Umbilical cord (tissue), 2 donors: Measurements from ENCODE around the gene TMEM40. TPM values are rescaled to one million over a fixed set of nuclear protein-coding genes. Genes with fewer than 3 reads are reported as not detected.
A peak's percentile ranks its signal among the peaks of the same experiment; 100 is the strongest.
"Not testable (repeated sequence)": the region's sequence is repeated elsewhere in the genome, so short reads cannot be mapped to it uniquely, and the experiment has no call there.

Experiments used
- DNase-seq: peaks from one replicate; pipeline ENCODE4 v3.0.0-alpha.2; 2015; ENCODE audit warnings: low spot score
- total RNA-seq: library from RNA; depleted of rRNA; stranded (reverse); fragments of >200 nt; gene quantifications from one replicate; pipeline ENCODE4 v1.2.3, GENCODE V29; 2014; ENCODE audit warnings: low replicate concordance; ENCODE audit not compliant: insufficient read depth

Gene TMEM40
- total RNA-seq, 1 donor from 2014 or later = 4.8 TPM

DNA sequence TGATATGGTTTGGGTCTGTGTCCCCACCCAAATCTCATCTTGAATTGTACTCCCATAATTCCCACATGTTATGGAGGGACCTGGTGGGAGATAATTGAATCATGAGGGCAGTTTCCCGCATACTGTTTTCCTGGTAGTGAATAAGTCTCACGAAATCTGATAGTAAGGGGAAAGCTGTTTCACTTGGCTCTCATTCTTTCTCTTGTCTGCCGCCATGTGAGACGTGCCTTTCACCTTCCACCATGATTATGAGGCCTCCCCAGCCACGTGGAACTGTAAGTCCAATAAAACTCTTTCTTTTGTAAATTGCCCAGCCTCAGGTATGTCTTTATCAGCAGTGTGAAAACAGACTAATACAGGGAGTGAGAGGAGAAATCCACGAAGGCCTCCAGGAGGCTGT, 16.9 kb upstream of the TMEM40 start:
- DNase-seq = not testable (repeated sequence)

DNA sequence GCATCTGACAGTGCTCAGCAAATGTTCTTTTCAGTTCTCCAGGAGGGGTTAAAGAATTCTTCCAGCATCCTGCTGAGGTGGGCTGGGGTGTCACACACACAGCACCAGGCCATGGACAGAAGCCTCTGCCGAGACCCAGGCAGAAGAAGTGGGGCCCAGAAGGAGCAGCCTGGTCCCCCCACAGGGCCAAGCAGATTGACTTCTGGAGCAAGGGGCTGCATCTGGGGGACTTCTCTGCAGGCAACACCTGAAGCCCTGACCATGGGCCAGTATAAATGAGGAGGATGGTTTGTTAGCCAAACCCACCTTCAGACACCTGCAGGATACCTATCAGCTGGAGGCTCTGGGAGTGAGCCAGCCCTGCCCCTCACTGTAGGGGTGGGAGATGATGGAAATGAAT, 16.2 kb upstream of the TMEM40 start:
- no peak for DNase-seq

DNA sequence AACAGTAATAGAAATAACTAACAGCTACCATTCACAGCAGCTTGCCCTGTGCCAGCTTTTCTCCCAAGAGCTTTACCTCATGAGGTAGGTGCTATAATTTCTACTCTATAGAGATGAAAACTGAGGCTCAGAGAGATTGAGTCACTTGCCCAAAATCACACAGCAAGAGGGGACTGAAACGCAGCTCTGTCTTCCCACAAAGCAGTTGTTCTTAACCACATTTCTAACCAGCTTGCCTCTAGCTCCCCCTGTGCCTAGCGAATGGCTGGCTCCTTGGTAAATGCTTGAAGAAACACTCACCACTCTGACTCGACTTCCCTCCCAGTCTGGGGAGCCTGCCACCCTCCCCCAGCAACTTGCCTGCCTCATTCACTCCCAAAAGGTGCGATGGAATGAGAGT, 15.6 kb upstream of the TMEM40 start:
- DNase-seq = no peak

- DNase-seq = no peak
Measured at GRCh38 chr3:12773710-12774086, 14.6 kb upstream of the TMEM40 start.

DNA sequence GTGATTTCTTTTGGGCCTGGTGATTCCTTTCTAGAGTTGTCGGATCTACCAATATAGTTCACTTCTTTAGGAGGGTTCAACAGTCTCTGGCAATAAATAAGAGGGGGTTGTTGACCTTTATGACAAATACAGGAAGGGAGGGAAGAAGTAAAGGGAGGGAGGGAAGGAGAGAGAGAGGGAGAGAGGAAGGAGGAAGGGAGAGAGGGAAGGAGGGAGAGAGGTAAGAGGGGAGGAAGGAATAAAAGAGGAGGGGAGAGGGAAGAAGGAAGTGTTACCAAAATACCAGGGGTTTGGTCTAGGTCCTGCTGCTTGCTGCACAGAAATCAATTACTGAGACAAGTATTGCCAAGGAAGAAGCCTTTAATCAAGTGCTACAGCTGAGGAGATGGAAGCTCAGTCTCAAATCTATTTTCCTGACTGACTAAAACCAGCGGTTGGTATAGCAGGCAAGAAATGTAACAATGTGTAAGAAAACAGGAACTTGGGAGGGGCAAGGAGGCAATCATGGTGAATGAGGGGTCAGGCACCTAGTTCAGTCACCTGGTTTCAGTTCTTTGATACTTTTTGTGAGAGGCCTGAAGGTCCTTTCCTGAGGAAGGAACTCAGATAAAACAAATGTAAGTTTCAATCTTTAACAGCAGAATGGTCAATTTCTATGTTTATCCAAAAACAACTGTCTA, 14.1 kb upstream of the TMEM40 start:
- no peak for DNase-seq

DNA sequence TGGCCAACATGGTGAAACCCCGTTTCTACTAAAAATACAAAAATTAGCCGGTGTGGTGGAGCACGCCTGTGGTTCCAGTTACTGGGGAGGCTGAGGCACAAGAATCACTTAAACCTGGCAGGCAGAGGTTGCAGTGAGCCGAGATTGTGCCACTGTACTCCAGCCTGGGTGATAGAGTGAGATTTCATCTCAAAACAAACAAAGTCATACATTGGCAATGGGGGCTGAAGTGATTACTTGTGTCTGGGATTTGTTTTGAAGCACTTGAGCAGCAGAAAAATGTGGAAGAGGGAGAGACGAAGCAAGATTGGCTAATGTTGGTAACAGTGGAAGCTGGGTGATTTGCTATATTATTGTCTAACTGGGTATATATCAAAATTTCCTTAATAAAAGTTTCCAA, 13.4 kb upstream of the TMEM40 start:
- DNase-seq = no peak

- no peak for DNase-seq
Measured at GRCh38 chr3:12771236-12771635, 12.2 kb upstream of the TMEM40 start.

DNA sequence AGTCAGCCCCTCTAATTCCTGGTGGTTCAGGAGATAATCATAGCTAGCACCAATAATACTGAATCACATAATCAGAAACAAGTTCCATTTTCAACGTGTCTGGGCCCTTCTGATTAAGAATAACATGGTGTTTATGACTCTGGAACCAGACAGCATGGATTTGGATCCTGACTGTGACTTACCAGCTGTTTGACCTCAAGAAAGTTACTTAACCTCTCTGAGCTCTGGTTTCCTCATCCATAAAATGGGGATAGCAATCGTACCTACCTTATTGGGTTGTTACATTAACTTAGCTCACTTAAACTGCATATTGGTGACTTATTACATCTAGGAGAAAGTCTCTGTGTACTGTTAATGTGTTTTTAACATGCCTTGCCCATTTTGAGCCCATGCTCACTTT, 10.7 kb upstream of the TMEM40 start:
- DNase-seq = no peak

- no peak for DNase-seq
Measured at GRCh38 chr3:12768579-12769527, 9.8 kb upstream of the TMEM40 start.

- no peak for DNase-seq
Measured at GRCh38 chr3:12766541-12766940, 7.5 kb upstream of the TMEM40 start.

DNA sequence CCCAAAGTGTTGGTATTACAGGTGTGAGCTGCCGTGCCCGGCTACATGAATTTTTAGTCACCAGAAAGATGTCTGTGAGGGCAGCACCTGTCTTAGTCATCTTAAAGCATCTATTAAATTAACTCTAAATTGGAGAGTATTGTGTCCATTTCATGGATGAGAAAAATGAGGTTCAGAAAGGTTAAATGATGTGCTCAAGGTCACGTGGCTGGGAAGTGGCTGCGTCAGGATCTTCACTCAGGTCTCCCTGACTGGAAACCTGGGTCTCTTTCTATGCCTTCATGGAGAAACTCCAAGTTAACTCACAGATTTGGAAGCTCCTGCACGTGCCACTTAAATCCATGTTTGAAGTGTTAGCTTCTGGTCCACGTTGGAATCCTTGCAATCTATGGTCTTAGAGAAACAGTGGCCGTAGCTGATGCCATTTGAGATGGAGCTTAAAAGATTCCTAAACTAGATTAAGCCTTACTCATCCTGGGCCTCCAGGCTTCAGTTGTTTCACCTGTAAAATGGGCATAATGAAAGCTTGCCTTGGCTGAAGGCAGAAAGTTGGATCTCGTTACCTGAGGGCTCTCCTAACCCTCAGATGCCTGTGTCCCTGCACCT, 5.2 kb upstream of the TMEM40 start:
- DNase-seq = no peak

DNA sequence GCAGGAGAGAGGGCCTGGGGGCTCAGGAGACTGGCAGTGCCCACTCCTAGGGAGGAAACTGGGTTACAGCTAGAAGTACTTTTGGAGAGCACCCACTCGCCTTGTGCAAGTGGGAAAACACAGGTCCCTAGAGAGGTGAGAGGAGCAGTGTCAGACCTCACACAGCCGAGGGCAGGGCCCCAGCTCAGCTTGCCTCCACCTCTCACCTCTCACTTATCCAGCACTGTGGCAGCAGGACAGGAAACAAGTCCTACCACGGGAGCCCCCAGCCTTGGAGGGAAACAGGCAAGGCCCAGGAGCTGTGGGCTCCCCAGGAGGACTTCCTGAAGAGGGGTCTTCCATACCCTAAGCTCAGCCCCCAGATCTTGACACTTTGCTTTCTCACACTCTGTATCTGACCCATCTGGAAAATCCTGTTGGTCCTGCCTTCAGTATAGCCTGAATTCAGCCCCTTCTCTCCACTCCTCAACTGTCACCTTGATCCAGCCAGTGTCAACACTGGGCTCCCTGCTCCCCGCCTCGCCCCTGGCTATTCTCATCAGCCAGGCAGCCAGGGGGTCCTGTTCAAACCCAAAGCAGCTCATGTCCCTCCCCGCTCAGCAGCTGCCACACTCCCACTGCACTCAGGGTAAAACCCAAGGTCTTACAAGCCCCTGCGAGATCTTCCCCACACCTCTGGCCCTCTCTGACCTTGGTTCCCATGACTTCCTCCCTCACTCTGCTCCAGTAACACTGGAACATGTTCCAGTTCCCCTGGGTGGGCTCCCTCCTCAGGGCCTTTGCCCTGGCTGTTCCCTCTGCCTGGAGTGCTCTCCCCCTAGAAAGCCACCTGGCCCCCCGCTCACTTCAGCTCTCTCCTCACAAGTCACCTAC, 870 bp upstream of the TMEM40 start:
- peak; percentile 61 for DNase-seq

DNA sequence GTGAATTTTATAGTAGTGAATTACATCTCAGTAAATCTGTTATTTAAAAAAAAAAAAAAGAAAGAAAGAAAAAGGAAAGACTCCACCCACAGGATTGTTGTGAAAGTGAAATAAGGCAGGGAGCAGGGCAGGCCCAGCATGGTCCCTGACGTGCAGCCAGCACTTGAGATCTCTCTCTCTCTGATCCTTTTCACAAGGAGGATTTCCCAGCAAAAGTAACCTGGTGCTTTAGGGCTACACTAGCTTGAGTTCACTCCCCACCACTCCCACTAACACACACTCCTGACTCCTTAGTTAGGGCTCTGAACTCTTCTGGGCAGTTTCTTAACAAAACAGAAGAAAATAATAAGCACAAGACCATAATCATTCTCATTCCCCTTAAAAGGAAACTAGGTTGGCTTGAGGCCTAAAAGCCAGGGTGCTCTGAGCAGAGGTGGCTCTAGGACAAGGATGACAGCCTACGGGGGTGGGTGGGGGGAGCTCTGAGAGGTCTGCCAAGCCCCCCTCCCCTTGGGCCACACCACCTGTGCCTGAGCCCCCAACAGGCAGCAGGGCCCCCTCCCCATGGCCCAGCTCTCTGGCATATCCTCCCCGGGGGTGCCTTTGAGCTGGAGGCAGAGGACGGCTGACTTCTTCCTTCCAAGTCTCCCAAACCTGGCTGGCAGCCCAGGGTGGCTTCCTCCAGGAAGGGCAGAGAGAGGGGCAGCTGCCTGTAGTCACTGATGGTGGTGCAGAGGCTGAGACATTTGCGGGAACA, 856 bp downstream of the TMEM40 start:
- DNase-seq = peak; percentile 81

DNA sequence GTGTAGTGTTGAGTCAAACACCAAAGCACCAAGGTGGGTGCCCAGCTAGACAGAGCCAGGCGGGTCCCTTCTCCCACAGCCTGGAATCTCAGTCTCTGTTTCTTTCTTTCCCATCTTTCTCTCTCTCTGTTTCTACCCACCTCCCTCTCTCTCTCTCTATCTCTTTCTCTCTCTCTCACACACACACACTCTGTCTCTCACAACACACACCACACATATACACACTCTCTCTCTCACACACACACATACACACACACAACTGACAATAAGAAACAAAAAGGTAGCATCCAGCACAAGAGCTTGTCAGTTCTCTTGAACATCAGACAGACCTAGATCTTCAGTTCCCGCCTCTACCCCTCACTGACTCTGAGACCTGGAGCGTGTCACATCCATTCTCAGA, 2.4 kb downstream of the TMEM40 start:
- no peak for DNase-seq

DNA sequence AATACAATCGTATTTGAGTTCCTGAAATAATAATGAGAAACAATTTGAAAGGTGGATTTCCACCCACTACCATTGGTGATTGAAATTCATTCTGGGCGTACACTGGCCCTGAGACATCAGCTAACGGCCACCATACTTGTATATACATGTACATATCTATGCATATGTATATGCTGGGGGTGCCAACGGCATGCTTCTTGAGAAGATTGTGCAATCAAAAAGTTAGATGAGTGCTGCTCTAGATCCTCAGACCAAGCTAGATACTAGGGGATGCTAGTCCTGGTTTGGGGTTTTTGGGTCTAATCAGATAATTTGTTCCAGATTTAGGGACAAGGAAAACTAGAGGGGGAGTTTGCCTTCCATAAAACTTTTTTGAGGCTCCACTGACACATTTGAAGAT, 2.9 kb downstream of the TMEM40 start:
- DNase-seq = no peak

DNA sequence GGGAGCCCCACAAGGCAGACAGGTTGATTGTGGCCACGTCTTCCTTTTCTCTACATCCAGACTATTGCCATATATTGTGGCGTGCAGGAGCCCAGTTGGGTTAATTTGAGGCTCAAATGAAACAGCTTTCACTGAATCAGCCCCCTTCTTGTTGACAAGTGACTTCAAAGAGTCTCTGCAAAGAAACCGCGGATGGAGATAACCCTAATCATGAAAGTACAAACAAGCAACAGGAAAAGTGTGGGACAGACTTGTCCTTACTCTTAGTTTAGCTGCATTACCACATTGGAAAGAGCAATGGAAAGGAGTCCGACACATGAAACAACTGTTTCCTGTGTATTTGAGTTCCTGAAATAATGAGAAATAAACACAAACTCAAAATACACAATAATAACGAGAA, 3.3 kb downstream of the TMEM40 start:
- no peak for DNase-seq

DNA sequence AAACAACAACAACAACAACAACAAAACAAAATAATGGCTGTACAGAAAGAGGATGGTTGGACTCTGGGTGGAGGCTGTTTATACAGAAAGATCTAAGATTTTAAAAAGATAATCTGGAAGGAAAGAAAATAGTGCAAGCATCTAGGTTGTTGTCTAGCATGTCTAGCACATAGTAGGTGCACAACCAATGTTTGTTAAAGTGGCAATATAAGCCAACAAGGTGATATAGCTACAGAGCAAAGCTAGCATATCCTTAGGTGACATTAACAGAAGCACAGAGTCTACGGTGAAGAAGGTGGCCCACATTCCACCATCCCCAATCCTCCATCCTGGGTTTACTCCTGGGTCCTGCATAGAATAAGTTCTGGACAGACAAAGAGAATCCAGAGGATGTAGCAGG, 4.7 kb downstream of the TMEM40 start:
- DNase-seq = no peak

GRCh38 chr3:12753275-12754028, 5.6 kb downstream of the TMEM40 start:
- DNase-seq = no peak

DNA sequence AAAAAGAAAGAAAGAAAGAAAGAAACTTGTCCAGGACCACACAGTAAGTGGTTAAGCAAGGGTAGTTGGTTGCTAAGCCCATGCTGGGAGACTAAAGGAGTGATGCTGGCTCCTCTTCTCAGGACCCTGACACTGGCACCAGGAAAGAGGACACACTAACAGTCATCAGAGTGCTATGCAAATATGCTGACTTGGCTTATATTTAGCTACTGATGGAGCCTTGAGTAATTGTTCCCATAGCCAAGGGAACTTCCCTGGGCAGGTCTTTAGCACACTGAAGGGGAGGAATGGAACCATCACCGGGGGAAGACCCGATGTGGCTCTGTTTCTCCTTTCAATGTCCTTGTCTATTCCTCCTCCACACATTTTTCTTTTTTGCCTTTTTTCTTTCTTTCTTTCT, 6.2 kb downstream of the TMEM40 start:
- no peak for DNase-seq

DNA sequence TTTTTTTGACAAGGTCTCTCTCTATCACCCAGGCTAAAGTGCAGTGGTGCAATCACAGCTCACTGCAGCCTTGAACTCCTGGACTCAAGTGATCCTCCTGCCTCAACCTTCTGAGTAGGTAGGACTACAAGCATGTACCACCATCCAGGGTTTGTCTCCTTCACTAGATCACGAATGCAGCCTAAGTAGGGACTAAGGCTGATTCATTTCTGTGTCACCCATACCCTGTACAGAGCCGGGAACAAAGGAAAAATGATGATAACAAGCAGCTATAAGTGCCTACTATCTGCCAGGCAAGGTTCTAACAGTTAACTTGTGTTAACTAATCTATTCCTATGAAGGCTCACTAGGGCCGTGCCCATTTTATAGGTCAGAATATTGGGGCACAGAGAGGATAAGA, 7.0 kb downstream of the TMEM40 start:
- DNase-seq = no peak
